Measurements from ENCODE around the gene FRMD1. TPM values are rescaled to one million over a fixed set of nuclear protein-coding genes. Genes with fewer than 3 reads are reported as not detected.

The FRMD1 gene
- total RNA-seq, 4 donors from 2014 or later, result 0.79 to 4.8 (median 1.7) TPM

DNA sequence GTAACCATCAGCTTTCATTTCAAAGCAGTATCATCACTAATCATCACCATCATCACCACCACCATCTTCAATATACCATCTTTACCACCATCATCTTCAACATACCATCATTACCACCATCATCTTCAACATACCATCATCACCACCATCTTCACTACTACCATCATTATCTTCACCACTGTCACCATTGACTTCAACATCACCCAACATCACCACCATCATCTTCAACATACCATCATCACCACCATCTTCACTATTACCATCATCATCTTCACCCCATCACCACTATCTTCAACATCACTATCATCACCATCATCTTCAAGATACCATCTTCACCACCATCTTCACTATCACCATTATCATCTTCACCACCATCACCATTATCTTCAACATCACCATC is 40.5 kb upstream of the FRMD1 start:
- TF ChIP-seq, protein P1, sequence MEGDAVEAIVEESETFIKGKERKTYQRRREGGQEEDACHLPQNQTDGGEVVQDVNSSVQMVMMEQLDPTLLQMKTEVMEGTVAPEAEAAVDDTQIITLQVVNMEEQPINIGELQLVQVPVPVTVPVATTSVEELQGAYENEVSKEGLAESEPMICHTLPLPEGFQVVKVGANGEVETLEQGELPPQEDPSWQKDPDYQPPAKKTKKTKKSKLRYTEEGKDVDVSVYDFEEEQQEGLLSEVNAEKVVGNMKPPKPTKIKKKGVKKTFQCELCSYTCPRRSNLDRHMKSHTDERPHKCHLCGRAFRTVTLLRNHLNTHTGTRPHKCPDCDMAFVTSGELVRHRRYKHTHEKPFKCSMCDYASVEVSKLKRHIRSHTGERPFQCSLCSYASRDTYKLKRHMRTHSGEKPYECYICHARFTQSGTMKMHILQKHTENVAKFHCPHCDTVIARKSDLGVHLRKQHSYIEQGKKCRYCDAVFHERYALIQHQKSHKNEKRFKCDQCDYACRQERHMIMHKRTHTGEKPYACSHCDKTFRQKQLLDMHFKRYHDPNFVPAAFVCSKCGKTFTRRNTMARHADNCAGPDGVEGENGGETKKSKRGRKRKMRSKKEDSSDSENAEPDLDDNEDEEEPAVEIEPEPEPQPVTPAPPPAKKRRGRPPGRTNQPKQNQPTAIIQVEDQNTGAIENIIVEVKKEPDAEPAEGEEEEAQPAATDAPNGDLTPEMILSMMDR (IDR thresholded peaks at IDR 0.05), result no peak
- no peak for DNase-seq (ENCODE audit: low spot score)
- no peak for ATAC-seq (ENCODE audit: low FRiP score)

DNA sequence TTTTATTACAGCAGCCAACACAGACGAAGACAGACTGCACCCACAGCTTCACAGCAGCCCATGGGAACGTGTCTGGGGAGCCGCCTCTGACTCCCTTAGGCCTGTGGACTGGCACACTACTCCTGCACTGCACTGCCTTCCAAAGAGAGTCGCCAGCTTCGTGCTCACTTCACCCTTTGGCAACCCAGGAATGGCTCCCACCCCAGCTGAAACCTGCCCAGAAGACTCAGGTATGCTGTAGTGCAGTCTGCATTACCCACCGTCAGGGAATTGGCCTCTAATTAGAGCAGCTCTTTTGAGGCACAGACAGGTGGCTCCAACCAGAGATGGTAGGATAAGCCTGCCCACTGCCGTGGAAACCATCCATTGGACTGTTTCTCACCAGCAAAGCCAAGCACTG is 39.9 kb upstream of the FRMD1 start:
- ATAC-seq (ENCODE audit: low FRiP score) (no peak), DNase-seq (ENCODE audit: low spot score) (no peak)
- TF ChIP-seq, protein P1 (IDR thresholded peaks at IDR 0.05), result no peak

DNA sequence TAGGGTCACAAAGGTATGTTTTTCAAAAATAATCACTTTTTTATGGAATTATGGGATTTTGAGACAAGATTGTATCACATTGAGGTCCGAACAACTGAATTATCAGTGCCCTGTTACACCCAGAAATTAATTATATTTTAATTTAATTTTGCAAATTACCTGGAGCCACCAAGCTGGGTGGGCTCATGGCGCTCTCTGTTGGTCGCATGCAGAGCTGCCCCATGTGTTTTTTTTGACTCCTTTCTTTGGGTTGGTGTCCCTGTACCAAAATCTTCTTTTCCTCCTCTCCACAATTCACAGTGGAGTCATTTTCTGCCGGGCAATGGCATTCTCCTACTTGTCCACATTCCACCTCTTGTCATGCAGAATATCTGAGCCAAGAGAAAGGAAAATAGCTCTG is 38.9 kb upstream of the FRMD1 start:
- ATAC-seq (ENCODE audit: low FRiP score) (no peak), DNase-seq (ENCODE audit: low spot score) (no peak)
- TF ChIP-seq, protein P1 (IDR thresholded peaks at IDR 0.05), result no peak

DNA sequence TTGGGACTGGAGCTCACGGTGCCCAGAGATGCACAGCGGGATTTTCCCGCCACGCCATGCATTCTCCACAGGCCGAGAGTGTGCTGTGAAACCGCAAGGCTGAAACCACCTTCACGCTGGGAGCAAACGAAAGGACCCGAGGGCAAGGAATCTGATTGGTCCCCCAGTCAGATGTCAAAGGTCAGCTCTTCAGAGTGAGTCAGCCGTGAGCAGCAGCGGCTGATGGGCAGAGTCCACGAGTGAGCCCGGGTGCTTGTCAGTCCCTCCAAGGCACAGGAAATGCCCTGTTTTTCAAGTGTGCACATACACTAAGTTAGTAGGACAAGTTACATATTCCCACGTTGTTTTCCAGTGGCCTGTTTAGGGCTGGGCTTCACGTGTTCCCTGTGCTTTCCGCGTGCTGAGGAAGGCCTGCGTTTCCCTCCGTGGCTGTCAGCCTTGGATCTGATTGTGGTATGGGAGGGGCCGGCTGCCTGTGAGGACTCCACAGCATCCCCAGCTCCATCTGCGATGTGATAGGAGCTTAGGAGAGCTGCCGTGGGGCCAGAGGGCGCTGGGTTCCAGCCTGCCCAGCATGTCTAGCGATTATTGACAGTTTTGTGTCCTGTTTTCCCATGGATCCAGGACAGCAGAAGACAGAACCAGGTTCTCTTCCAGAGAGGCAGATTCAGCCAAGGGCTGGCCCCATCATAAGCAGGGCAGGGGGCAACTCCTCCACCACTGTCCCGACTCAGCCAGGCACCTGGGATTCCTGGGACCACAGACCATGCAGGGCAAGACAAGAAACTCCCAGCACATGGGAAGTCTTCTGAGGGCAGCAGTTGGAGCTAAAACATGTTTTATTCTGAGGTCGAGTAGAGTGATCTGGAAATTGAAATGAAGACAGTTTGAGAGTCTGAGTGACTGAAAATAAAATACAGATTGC is 38.2 kb upstream of the FRMD1 start:
- TF ChIP-seq, protein P1 (IDR thresholded peaks at IDR 0.05), result no peak
- ATAC-seq (ENCODE audit: low FRiP score) (no peak), DNase-seq (ENCODE audit: low spot score) (no peak)

DNA sequence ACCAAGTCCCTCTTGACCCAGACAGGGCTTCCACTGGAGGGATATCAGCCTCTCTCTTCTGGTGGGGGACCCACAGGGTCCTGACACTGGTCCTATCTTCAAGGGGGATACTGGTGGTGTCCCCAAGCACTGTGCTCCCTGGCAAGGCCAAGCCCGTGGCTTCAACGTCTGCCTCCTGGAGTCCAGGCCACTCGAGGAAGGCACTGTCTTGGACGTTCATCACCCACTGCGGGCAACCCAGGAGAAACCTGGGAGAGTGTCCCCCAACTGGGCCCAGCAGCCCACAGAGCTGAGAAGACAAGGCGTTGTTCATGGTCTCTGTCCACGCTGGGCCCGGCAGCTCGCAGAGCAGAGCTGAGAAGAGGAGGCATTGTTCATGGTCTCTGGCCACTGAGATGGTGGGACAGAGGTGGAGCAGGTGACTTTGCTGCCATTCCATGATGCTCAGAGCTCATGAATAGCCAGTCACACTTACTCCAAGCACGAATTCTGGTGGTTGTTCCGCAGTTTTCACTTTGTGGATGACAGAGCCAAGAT is 37.5 kb upstream of the FRMD1 start:
- no peak for ATAC-seq (ENCODE audit: low FRiP score)
- TF ChIP-seq, protein P1 (IDR thresholded peaks at IDR 0.05), result no peak

DNA sequence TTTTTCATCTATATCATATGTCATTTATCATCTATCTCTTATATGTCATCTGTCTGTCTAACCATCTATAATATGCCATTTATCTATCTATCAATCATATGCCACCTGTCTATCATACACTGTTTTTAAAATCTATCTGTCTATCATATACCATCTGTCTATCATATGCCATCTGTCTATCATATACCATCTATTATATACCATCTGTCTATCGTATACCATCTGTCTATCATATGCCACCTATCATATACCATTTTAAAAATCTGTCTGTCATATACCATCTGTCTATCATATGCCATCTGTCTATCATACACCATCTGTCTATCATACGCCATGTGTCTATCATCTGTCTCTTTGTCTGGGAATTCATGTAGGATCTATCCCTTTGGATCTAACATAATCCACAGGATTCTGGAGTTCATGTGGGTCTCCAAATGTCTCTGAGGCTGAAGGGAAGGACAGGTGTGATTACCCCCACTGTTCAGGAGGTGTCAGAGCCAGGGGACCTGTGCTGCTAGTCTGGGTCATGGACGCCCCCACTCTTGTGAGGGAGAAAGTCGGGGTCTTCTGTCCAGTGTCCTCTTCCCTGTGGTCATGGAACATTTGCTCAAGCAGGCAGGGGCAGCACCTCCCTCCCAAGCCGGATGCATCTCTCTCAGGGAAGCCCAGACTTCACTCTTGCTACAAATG is 36.9 kb upstream of the FRMD1 start:
- ATAC-seq (ENCODE audit: low FRiP score), result no peak
- no peak for DNase-seq (ENCODE audit: low spot score)
- TF ChIP-seq, protein P1 (IDR thresholded peaks at IDR 0.05), result no peak

More for the DNA sequence above, 37.5 kb upstream of the FRMD1 start:
- no peak for DNase-seq (ENCODE audit: low spot score)

Data from omental fat pad (tissue), 4 donors.